Activated CD4-positive, alpha-beta memory T cell treated with anti-CD3 and anti-CD28 coated beads for 36 hours (primary cell): Measurements from ENCODE around the gene MLXIP. TPM values are rescaled to one million over a fixed set of nuclear protein-coding genes. Genes with fewer than 3 reads are reported as not detected.
A peak's percentile ranks its signal among the peaks of the same experiment; 100 is the strongest.
"Not testable (repeated sequence)": the region's sequence is repeated elsewhere in the genome, so short reads cannot be mapped to it uniquely, and the experiment has no call there.

Experiments used
- CTCF ChIA-PET: fragments of 350-600 bp; sonication (Branson Sonifier 250); formaldehyde crosslinking; loops from one replicate; lab custom pipeline; 2021; ENCODE audit warnings: antibody characterized with exemption, inconsistent platforms; lab: Charles Lee
- POLR2A ChIA-PET: fragments of 350-600 bp; sonication (Branson Sonifier 250); formaldehyde crosslinking; loops from one replicate; lab custom pipeline; 2021; ENCODE audit warnings: antibody characterized with exemption; lab: Charles Lee
- DNase-seq: peaks from one replicate; pipeline ENCODE4 v3.0.0-alpha.2; 2020
- H3K27ac Mint-ChIP-seq: one replicate; pipeline ENCODE4 v1.8.0; 2021; ENCODE audit warnings: mixed read lengths
- H3K27me3 Mint-ChIP-seq: one replicate; pipeline ENCODE4 v1.8.0; 2021; ENCODE audit warnings: mixed read lengths
- H3K36me3 Mint-ChIP-seq: one replicate; pipeline ENCODE4 v1.8.0; 2021; ENCODE audit warnings: mixed read lengths
- H3K4me1 Mint-ChIP-seq: one replicate; pipeline ENCODE4 v1.8.0; 2021; ENCODE audit warnings: low read depth, mixed read lengths
- H3K4me3 Mint-ChIP-seq: one replicate; pipeline ENCODE4 v1.8.0; 2021; ENCODE audit warnings: mild to moderate bottlenecking, mixed read lengths
- H3K9me3 Mint-ChIP-seq: one replicate; pipeline ENCODE4 v1.8.0; 2021; ENCODE audit warnings: mixed read lengths
- intact Hi-C: fragments of 100-400 bp; cut with micrococcal nuclease; formaldehyde crosslinking; loops from one replicate; pipeline ENCODE4 v1.15.1; 2023
- total RNA-seq, 2 experiments: library from RNA; stranded (reverse); gene quantifications; one replicate each; pipeline ENCODE4 v1.2.3, GENCODE V29; 2021

Gene MLXIP
- total RNA-seq, 2 experiments from 2014 or later: 17.5 to 19.6 TPM

GRCh38 chr12:122102331-122102730, 23.8 kb downstream of the MLXIP start:
- Mint-ChIP-seq H3K36me3 (peaks cover 6% of the 10 kb centered on the region), H3K27me3 (no peaks in the 10 kb centered on the region), H3K4me3 (no peak overlapping the region), H3K9me3 (no peaks in the 10 kb centered on the region), H3K4me1 (peaks cover 74% of the 10 kb centered on the region), H3K27ac (no peak overlapping the region)
- no peak for DNase-seq
- ChIA-PET POLR2A (interaction anchor here (1.7 kb wide), 1 partner anchor 24 kb away, joined by 4 read pairs; the partner anchor contains the start of gene MLXIP), CTCF (interaction anchor here (1.3 kb wide), 1 partner anchor 22 kb away, joined by 3 read pairs; no protein-coding TSS in a partner anchor)
- intact Hi-C loops: no loop called here

GRCh38 chr12:122104844-122105243, 26.3 kb downstream of the MLXIP start:
- POLR2A ChIA-PET: interaction anchor here (0.6 to 1.7 kb wide), 3 partner anchors 23 to 308 kb away, joined by 4 read pairs; no protein-coding TSS in a partner anchor
- peak overlapping the region; percentile 28 for H3K4me3 Mint-ChIP-seq
- CTCF ChIA-PET: interaction anchor here (0.8 to 1.2 kb wide), 3 partner anchors 19 to 50 kb away, joined by 3 to 4 read pairs (median 4); no protein-coding TSS in a partner anchor
- no peaks in the 10 kb centered on the region for H3K9me3 Mint-ChIP-seq
- DNase-seq: peak; percentile 45
- H3K27me3 Mint-ChIP-seq: no peaks in the 10 kb centered on the region
- H3K36me3 Mint-ChIP-seq: peaks cover 6% of the 10 kb centered on the region
- intact Hi-C loops: no loop called here
- H3K27ac Mint-ChIP-seq: peak overlapping the region; percentile 51
- H3K4me1 Mint-ChIP-seq: peaks cover 69% of the 10 kb centered on the region

- not testable (repeated sequence) for H3K9me3 Mint-ChIP-seq
- CTCF ChIA-PET: interaction anchor here (0.8 to 1.4 kb wide), 4 partner anchors 17 to 51 kb away, joined by 3 to 4 read pairs (median 4); no protein-coding TSS in a partner anchor
These were observed 26.9 kb downstream of the MLXIP start for GRCh38 chr12:122105496-122105895.

GRCh38 chr12:122106843-122107242, 28.3 kb downstream of the MLXIP start:
- intact Hi-C loops: no loop called here
- no peak for DNase-seq
- Mint-ChIP-seq H3K27ac (no peak overlapping the region), H3K4me1 (peaks cover 61% of the 10 kb centered on the region), H3K27me3 (no peaks in the 10 kb centered on the region), H3K4me3 (no peak overlapping the region), H3K9me3 (no peaks in the 10 kb centered on the region), H3K36me3 (peaks cover 6% of the 10 kb centered on the region)
- CTCF ChIA-PET: interaction anchor here (1.1 to 2.8 kb wide), 4 partner anchors 17 to 52 kb away, joined by 4 to 15 read pairs (median 5); no protein-coding TSS in a partner anchor
- POLR2A ChIA-PET: interaction anchor here (0.9 to 1.6 kb wide), 3 partner anchors 18 to 29 kb away, joined by 3 to 8 read pairs (median 4); partner anchors contain the start of gene MLXIP

More at GRCh38 chr12:122105496-122105895, 26.9 kb downstream of the MLXIP start:
- H3K36me3 Mint-ChIP-seq, H3K27ac Mint-ChIP-seq, DNase-seq, H3K4me3 Mint-ChIP-seq, H3K27me3 Mint-ChIP-seq, intact Hi-C loops: not testable (repeated sequence)
- POLR2A ChIA-PET: interaction anchor here (0.6 to 1.7 kb wide), 3 partner anchors 9 to 24 kb away, joined by 3 to 4 read pairs (median 3); no protein-coding TSS in a partner anchor
- peaks cover 64% of the 10 kb centered on the region for H3K4me1 Mint-ChIP-seq

GRCh38 chr12:122107261-122107660, 28.7 kb downstream of the MLXIP start:
- H3K4me3 Mint-ChIP-seq: no peak overlapping the region
- H3K36me3 Mint-ChIP-seq: peaks cover 6% of the 10 kb centered on the region
- H3K27me3 Mint-ChIP-seq: no peaks in the 10 kb centered on the region
- POLR2A ChIA-PET: interaction anchor here (1.3 to 1.6 kb wide), 2 partner anchors 26 to 29 kb away, joined by 3 to 8 read pairs; partner anchors contain the start of gene MLXIP
- no peaks in the 10 kb centered on the region for H3K9me3 Mint-ChIP-seq
- no peak for DNase-seq
- H3K4me1 Mint-ChIP-seq: peaks cover 64% of the 10 kb centered on the region
- intact Hi-C loops: no loop called here
- H3K27ac Mint-ChIP-seq: no peak overlapping the region
- CTCF ChIA-PET: interaction anchor here (1.1 to 2.8 kb wide), 3 partner anchors 16 to 53 kb away, joined by 4 to 15 read pairs (median 6); no protein-coding TSS in a partner anchor

- POLR2A ChIA-PET: interaction anchor here (0.7 kb wide), 1 partner anchor 178 kb away, joined by 5 read pairs; no protein-coding TSS in a partner anchor
- H3K4me1 Mint-ChIP-seq: peaks cover 43% of the 10 kb centered on the region
- no peaks in the 10 kb centered on the region for H3K27me3 Mint-ChIP-seq
- H3K27ac Mint-ChIP-seq: no peak overlapping the region
- H3K36me3 Mint-ChIP-seq: peaks cover 4% of the 10 kb centered on the region
- no peaks in the 10 kb centered on the region for H3K9me3 Mint-ChIP-seq
- no peak overlapping the region for H3K4me3 Mint-ChIP-seq
- CTCF ChIA-PET: interaction anchor here (0.7 to 2.1 kb wide), 4 partner anchors 11 to 97 kb away, joined by 3 to 17 read pairs (median 4); no protein-coding TSS in a partner anchor
- intact Hi-C loops: no loop called here
- DNase-seq: no peak
These were observed 32.6 kb downstream of the MLXIP start for GRCh38 chr12:122111089-122111641.

GRCh38 chr12:122116707-122117535, 38.4 kb downstream of the MLXIP start:
- DNase-seq: no peak
- Mint-ChIP-seq H3K27me3 (no peaks in the 10 kb centered on the region), H3K4me3 (no peak overlapping the region), H3K9me3 (no peaks in the 10 kb centered on the region), H3K36me3 (no peaks in the 10 kb centered on the region), H3K27ac (no peak overlapping the region), H3K4me1 (peaks cover 15% of the 10 kb centered on the region)
- intact Hi-C loops: no loop called here
- POLR2A ChIA-PET: no interaction called here
- CTCF ChIA-PET: interaction anchor here (1.2 to 3.4 kb wide), 3 partner anchors 13 to 63 kb away, joined by 3 to 16 read pairs (median 6); no protein-coding TSS in a partner anchor

- Mint-ChIP-seq H3K27ac (no peak overlapping the region), H3K36me3 (no peaks in the 10 kb centered on the region), H3K9me3 (no peaks in the 10 kb centered on the region), H3K27me3 (no peaks in the 10 kb centered on the region), H3K4me1 (peaks cover 18% of the 10 kb centered on the region), H3K4me3 (no peak overlapping the region)
- intact Hi-C loops: no loop called here
- POLR2A ChIA-PET: interaction anchor here (0.7 kb wide), 1 partner anchor 520 kb away, joined by 3 read pairs; no protein-coding TSS in a partner anchor
- CTCF ChIA-PET: interaction anchor here (0.6 to 3.4 kb wide), 2 partner anchors 63 to 302 kb away, joined by 4 to 16 read pairs; no protein-coding TSS in a partner anchor
- DNase-seq: no peak
These were observed 39.4 kb downstream of the MLXIP start for GRCh38 chr12:122117979-122118378.

- POLR2A ChIA-PET, H3K9me3 Mint-ChIP-seq, H3K4me3 Mint-ChIP-seq, H3K27me3 Mint-ChIP-seq, H3K27ac Mint-ChIP-seq, DNase-seq, H3K36me3 Mint-ChIP-seq: not testable (repeated sequence)
- CTCF ChIA-PET: interaction anchor here (1.3 to 6.9 kb wide), 3 partner anchors 11 to 66 kb away, joined by 4 to 159 read pairs (median 8); no protein-coding TSS in a partner anchor
- intact Hi-C loops: loop anchor here (5.0 kb wide), 1 partner anchor 39 kb away; no protein-coding TSS in a partner anchor
- H3K4me1 Mint-ChIP-seq: peaks cover 25% of the 10 kb centered on the region
These were observed 42.8 kb downstream of the MLXIP start for GRCh38 chr12:122121341-122121740.

- Mint-ChIP-seq H3K27ac (no peak overlapping the region), H3K4me1 (peaks cover 25% of the 10 kb centered on the region), H3K4me3 (no peak overlapping the region), H3K36me3 (no peaks in the 10 kb centered on the region), H3K27me3 (no peaks in the 10 kb centered on the region), H3K9me3 (no peaks in the 10 kb centered on the region)
- CTCF ChIA-PET: interaction anchor here (1.2 to 6.9 kb wide), 9 partner anchors 9 to 203 kb away, joined by 4 to 159 read pairs (median 8); partner anchors contain the start of gene CFAP251
- DNase-seq: no peak
- intact Hi-C loops: loop anchor here (5.0 kb wide), 1 partner anchor 39 kb away; no protein-coding TSS in a partner anchor
- POLR2A ChIA-PET: no interaction called here
These were observed 43.2 kb downstream of the MLXIP start for GRCh38 chr12:122121745-122122144.
